Suprapubic skin (tissue), 4 donors: ENCODE data around the gene ELMO1.

Experiments
- CTCF ChIP-seq, 2 donors: fragments of 200-600 bp in 1 of 2; fragments of 450-650 bp in 1 of 2; sonication (generic) in 1 of 2; IDR thresholded peaks; one replicate each; pipeline ENCODE4 v1.5.1; 2016 to 2019; ENCODE audit warnings: antibody characterized with exemption in 2 of 2, mild to moderate bottlenecking in 1 of 2, moderate library complexity in 1 of 2
- POLR2A ChIP-seq, 2 donors: fragments of 450-650 bp; IDR thresholded peaks; one replicate each; pipeline ENCODE4 v1.6.1; 2017; ENCODE audit warnings: antibody characterized with exemption in 2 of 2, mild to moderate bottlenecking in 2 of 2, moderate library complexity in 2 of 2
- POLR2AphosphoS5 ChIP-seq, 3 donors: sonication (generic); formaldehyde crosslinking; IDR thresholded peaks; one replicate each; pipeline ENCODE4 v1.6.1; 2017; ENCODE audit warnings: antibody characterized with exemption in 3 of 3

- TF ChIP-seq CTCF (IDR thresholded peaks at IDR 0.05), result no peak
- TF ChIP-seq POLR2AphosphoS5 (IDR thresholded peaks at IDR 0.05), result no peak
- no peak for TF ChIP-seq POLR2A (IDR thresholded peaks at IDR 0.05)
Measured at GRCh38 chr7:36881233-36881874, 567.3 kb downstream of the ELMO1 start.
